IMR-90 (cell line): ENCODE measurements around the gene ROBO1. TPM values are rescaled to one million over a fixed set of nuclear protein-coding genes. Genes with fewer than 3 reads are reported as not detected.

Experiments
- ATAC-seq: fragments of 200-7000 bp; cut with Tn5 transposase; 2 replicates; pipeline ENCODE4 v1.9.1; 2020; ENCODE audit warnings: low read depth, mild to moderate bottlenecking, moderate library complexity
- BruUV-seq: library from RNA; stranded (reverse); fragments of 400-500 nt; replicated peaks from 2 replicates; lab custom pipeline; 2021; lab: Mats Ljungman, UMichigan
- CTCF ChIA-PET: fragments of 300-600 bp; formaldehyde crosslinking; extraction: SDS; loops from one replicate; lab custom pipeline; 2021; ENCODE audit warnings: antibody characterized with exemption; lab: Yijun Ruan, JAX
- POLR2A ChIA-PET: fragments of 300-600 bp; sonication (Branson Sonifier 250); formaldehyde crosslinking; loops from one replicate; lab custom pipeline; 2022; ENCODE audit warnings: antibody characterized with exemption; ENCODE audit not compliant: unreplicated experiment; lab: Charles Lee
- DNase-seq: peaks from one replicate; pipeline ENCODE4 v3.0.0; 2013
- H2AFZ ChIP-seq: replicated peaks from 2 replicates; pipeline ENCODE3; 2013; ENCODE audit warnings: low read length, mild to moderate bottlenecking; ENCODE audit not compliant: poor library complexity
- H2AK5ac ChIP-seq: 2 replicates; pipeline ENCODE4 v1.6.1; 2013; ENCODE audit warnings: low read depth, low read length, inconsistent platforms
- H2AK9ac ChIP-seq: replicated peaks from 2 replicates; pipeline ENCODE3; 2013; ENCODE audit warnings: mild to moderate bottlenecking, low read depth, low read length, moderate library complexity; ENCODE audit not compliant: poor library complexity
- H2BK120ac ChIP-seq: 2 replicates; pipeline ENCODE4 v1.6.1; 2013; ENCODE audit warnings: low read depth, low read length, inconsistent platforms
- H2BK15ac ChIP-seq: 3 replicates; pipeline ENCODE4 v1.6.1; 2013; ENCODE audit warnings: low read depth, low read length, inconsistent platforms
- H2BK20ac ChIP-seq: 2 replicates; pipeline ENCODE4 v1.6.1; 2013; ENCODE audit warnings: low read depth, mild to moderate bottlenecking, inconsistent platforms, low read length, moderate library complexity
- H2BK5ac ChIP-seq: 2 replicates; pipeline ENCODE4 v1.6.1; 2013; ENCODE audit warnings: mild to moderate bottlenecking, low read depth, low read length, inconsistent platforms; ENCODE audit not compliant: poor library complexity, severe bottlenecking
- H3K14ac ChIP-seq: replicated peaks from 2 replicates; pipeline ENCODE4 v1.6.1; 2013; ENCODE audit warnings: low read depth, low read length, inconsistent platforms
- H3K18ac ChIP-seq: 2 replicates; pipeline ENCODE4 v1.6.1; 2013; ENCODE audit warnings: low read depth, low read length, control low read depth
- H3K23ac ChIP-seq: 2 replicates; pipeline ENCODE4 v1.6.1; 2013; ENCODE audit warnings: low read depth, low read length, inconsistent platforms
- H3K27ac ChIP-seq: 2 replicates; pipeline ENCODE4 v1.5.1; 2013; ENCODE audit warnings: mild to moderate bottlenecking, control low read depth, low read length; ENCODE audit not compliant: insufficient read depth
- H3K27me3 ChIP-seq: 2 replicates; pipeline ENCODE4 v1.6.1; 2013; ENCODE audit warnings: low read length; ENCODE audit not compliant: control insufficient read depth, insufficient read depth
- H3K36me3 ChIP-seq: 2 replicates; pipeline ENCODE4 v1.6.1; 2013; ENCODE audit warnings: low read length, mixed read lengths; ENCODE audit not compliant: control insufficient read depth, insufficient read depth
- H3K4ac ChIP-seq: 2 replicates; pipeline ENCODE4 v1.6.1; 2013; ENCODE audit warnings: low read depth, low read length, inconsistent platforms
- H3K4me1 ChIP-seq: 2 replicates; pipeline ENCODE4 v1.6.1; 2013; ENCODE audit warnings: low read length, mixed read lengths; ENCODE audit not compliant: control insufficient read depth, insufficient read depth
- H3K4me2 ChIP-seq: 2 replicates; pipeline ENCODE4 v1.6.1; 2013; ENCODE audit warnings: low read depth, mild to moderate bottlenecking, control low read depth, low read length, moderate library complexity
- H3K4me3 ChIP-seq: 2 replicates; pipeline ENCODE4 v1.5.1; 2013; ENCODE audit warnings: low read depth, mild to moderate bottlenecking, control low read depth, low read length, moderate library complexity; ENCODE audit not compliant: insufficient read depth
- H3K56ac ChIP-seq: 2 replicates; pipeline ENCODE4 v1.6.1; 2013; ENCODE audit warnings: low read length, inconsistent platforms; ENCODE audit not compliant: insufficient read depth; ENCODE audit errors: extremely low read depth
- H3K79me1 ChIP-seq, 2 experiments: 2 replicates each; pipeline ENCODE4 v1.6.1; 2013; ENCODE audit warnings: low read length in 2 of 2, inconsistent platforms in 1 of 2, low read depth in 1 of 2
- H3K9ac ChIP-seq: 2 replicates; pipeline ENCODE4 v1.6.1; 2013; ENCODE audit warnings: low read depth, low read length, control low read depth
- H3K9me1 ChIP-seq: 2 replicates; pipeline ENCODE4 v1.6.1; 2013; ENCODE audit warnings: low read length, inconsistent platforms; ENCODE audit not compliant: insufficient read depth
- H3K9me3 ChIP-seq: 2 replicates; pipeline ENCODE4 v1.6.1; 2013; ENCODE audit warnings: low read length; ENCODE audit not compliant: control insufficient read depth, insufficient read depth
- H4K20me1 ChIP-seq: 2 replicates; pipeline ENCODE4 v1.6.1; 2013; ENCODE audit warnings: low read length, inconsistent platforms; ENCODE audit not compliant: insufficient read depth
- H4K5ac ChIP-seq: 2 replicates; pipeline ENCODE4 v1.6.1; 2013; ENCODE audit warnings: mild to moderate bottlenecking, low read depth, low read length, control low read depth
- H4K8ac ChIP-seq, 2 experiments: 2 replicates each; pipeline ENCODE4 v1.6.1; 2013; ENCODE audit warnings: low read depth in 2 of 2, low read length in 2 of 2, control low read depth in 1 of 2, inconsistent platforms in 1 of 2
- H4K91ac ChIP-seq: 2 replicates; pipeline ENCODE4 v1.6.1; 2013; ENCODE audit warnings: low read depth, low read length, inconsistent platforms; ENCODE audit not compliant: insufficient read depth
- CEBPB ChIP-seq: IDR thresholded peaks from 2 replicates; pipeline ENCODE4 v1.6.1; 2012; ENCODE audit warnings: low read depth, low read length, improper control_type of control experiment
- CHD1 ChIP-seq: IDR thresholded peaks from 2 replicates; pipeline ENCODE4 v1.6.1; 2012; ENCODE audit warnings: low read depth, low read length, improper control_type of control experiment
- FOS ChIP-seq: fragments of 150-350 bp; IDR thresholded peaks from 2 replicates; pipeline ENCODE4 v1.6.1; 2016; ENCODE audit warnings: low read depth, low read length
- MXI1 ChIP-seq: IDR thresholded peaks from 2 replicates; pipeline ENCODE4 v1.6.1; 2012; ENCODE audit warnings: low read depth, mild to moderate bottlenecking, low read length, moderate library complexity, borderline replicate concordance
- POLR2A ChIP-seq: IDR thresholded peaks from 2 replicates; pipeline ENCODE4 v1.6.1; 2012; ENCODE audit warnings: mild to moderate bottlenecking, low read depth, low read length
- WGBS, 2 experiments: methylation state at CpG; one replicate each; pipeline versions ENCODE4 v1.1.5 to v1.1.7; 2013; ENCODE audit warnings: missing lambda C conversion rate in 2 of 2; ENCODE audit not compliant: insufficient read length in 1 of 2; ENCODE audit errors: extremely low coverage in 2 of 2; 5-methylcytosine and 5-hydroxymethylcytosine counted together
- dilution Hi-C: fragments of 300-500 bp; cut with HindIII; formaldehyde crosslinking; loops from one replicate; pipeline ENCODE4 v1.14.3; 2018; ENCODE audit warnings: low sequenced_read_pairs; ENCODE audit not compliant: unreplicated experiment
- in situ Hi-C: fragments of 300-500 bp; cut with MboI; formaldehyde crosslinking; loops from 3 replicates; pipeline ENCODE4 v1.14.3; 2019; ENCODE audit warnings: low sequenced_read_pairs, inconsistent platforms, mixed read lengths
- intact Hi-C: fragments of 100-400 bp; cut with micrococcal nuclease; formaldehyde crosslinking; loops from 2 replicates; pipeline ENCODE4 v1.10.0; 2022
- polyA plus RNA-seq, 3 experiments: library from polyadenylated mRNA; depleted of rRNA; stranded (reverse); fragments of >200 nt; gene quantifications; 2 replicates each; pipeline ENCODE4 v1.2.3, GENCODE V29; 2012; ENCODE audit warnings: low replicate concordance in 1 of 3
- total RNA-seq: library from RNA; depleted of rRNA; stranded (reverse); fragments of >200 nt; gene quantifications from 2 replicates; pipeline ENCODE4 v1.2.3, GENCODE V29; 2012
- TF ChIP-seq, protein P1 (sequence below): conservative IDR thresholded peaks from 2 replicates; pipeline ENCODE4 v1.5.1; 2012; ENCODE audit warnings: mild to moderate bottlenecking, low read depth, low read length, improper control_type of control experiment

The ROBO1 gene
- total and polyA plus RNA-seq, 2 of the 4 experiments (the other 2 are of a cell fraction): 24.1 to 53.9 TPM

- no peak overlapping the region for H3K9ac ChIP-seq
- no peak overlapping the region for H2AFZ ChIP-seq
- dilution Hi-C loops: no loop called here
- no peak overlapping the region for H2AK9ac ChIP-seq
- no peaks in the 10 kb centered on the region for H3K36me3 ChIP-seq
- no peak overlapping the region for H2BK15ac ChIP-seq
- POLR2A ChIA-PET: no interaction called here
- H4K20me1 ChIP-seq: no peaks in the 10 kb centered on the region
- no peak for DNase-seq
- in situ Hi-C loops: no loop called here
- no peaks in the 10 kb centered on the region for H3K4me1 ChIP-seq
- H3K4me3 ChIP-seq: no peak overlapping the region
- H3K79me1 ChIP-seq: peaks cover 0 to 3% of the 10 kb centered on the region in 2 experiments; a peak in 1 of 4 replicates
- H2AK5ac ChIP-seq: no peak overlapping the region
- intact Hi-C loops: no loop called here
- CTCF ChIA-PET: no interaction called here
- ATAC-seq: no peak
- H2BK5ac ChIP-seq: no peak overlapping the region
- no peak overlapping the region for H3K4ac ChIP-seq
- no peak overlapping the region for H3K4me2 ChIP-seq
- H4K91ac ChIP-seq: no peak overlapping the region
- no peak overlapping the region for H2BK20ac ChIP-seq
- no peak overlapping the region for H3K56ac ChIP-seq
- WGBS, 2 experiments: 100% methylated on average over 3 of the region's 3 CpGs; no CpG with 5 or more reads in 1 of the 2 experiments
- no TSS peak for BruUV-seq
- no peak overlapping the region for H3K27ac ChIP-seq
- H4K5ac ChIP-seq: no peak overlapping the region
- no peaks in the 10 kb centered on the region for H3K27me3 ChIP-seq
- H3K14ac ChIP-seq: no peak overlapping the region
- H2BK120ac ChIP-seq: no peak overlapping the region
- H3K23ac ChIP-seq: no peak overlapping the region
- no peaks in the 10 kb centered on the region for H3K9me3 ChIP-seq
- H3K18ac ChIP-seq: no peak overlapping the region
- H4K8ac ChIP-seq: no peak overlapping the region
- H3K9me1 ChIP-seq: no peaks in the 10 kb centered on the region
- TF ChIP-seq CEBPB: no peak
- no peak for TF ChIP-seq CHD1
- no peak for TF ChIP-seq FOS
- TF ChIP-seq, protein P1, sequence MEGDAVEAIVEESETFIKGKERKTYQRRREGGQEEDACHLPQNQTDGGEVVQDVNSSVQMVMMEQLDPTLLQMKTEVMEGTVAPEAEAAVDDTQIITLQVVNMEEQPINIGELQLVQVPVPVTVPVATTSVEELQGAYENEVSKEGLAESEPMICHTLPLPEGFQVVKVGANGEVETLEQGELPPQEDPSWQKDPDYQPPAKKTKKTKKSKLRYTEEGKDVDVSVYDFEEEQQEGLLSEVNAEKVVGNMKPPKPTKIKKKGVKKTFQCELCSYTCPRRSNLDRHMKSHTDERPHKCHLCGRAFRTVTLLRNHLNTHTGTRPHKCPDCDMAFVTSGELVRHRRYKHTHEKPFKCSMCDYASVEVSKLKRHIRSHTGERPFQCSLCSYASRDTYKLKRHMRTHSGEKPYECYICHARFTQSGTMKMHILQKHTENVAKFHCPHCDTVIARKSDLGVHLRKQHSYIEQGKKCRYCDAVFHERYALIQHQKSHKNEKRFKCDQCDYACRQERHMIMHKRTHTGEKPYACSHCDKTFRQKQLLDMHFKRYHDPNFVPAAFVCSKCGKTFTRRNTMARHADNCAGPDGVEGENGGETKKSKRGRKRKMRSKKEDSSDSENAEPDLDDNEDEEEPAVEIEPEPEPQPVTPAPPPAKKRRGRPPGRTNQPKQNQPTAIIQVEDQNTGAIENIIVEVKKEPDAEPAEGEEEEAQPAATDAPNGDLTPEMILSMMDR: no peak
- TF ChIP-seq POLR2A: no peak
- TF ChIP-seq MXI1: no peak
Measured at GRCh38 chr3:78791753-78792152, 976.0 kb downstream of the ROBO1 start.
